HepG2 (cell line): ENCODE measurements around the gene ARHGEF40. TPM values are rescaled to one million over a fixed set of nuclear protein-coding genes. Genes with fewer than 3 reads are reported as not detected.

Source experiments
- AFF4 ChIP-seq: sonication (generic); formaldehyde crosslinking; IDR thresholded peaks from 2 replicates; pipeline ENCODE4 v1.4.0; 2020; ENCODE audit warnings: missing genetic modification reagents
- AGO2 ChIP-seq: fragments of 200-400 bp; formaldehyde crosslinking; optimal IDR thresholded peaks from 2 replicates; pipeline ENCODE3; 2017; ENCODE audit warnings: mild to moderate bottlenecking, low read depth, low read length, moderate library complexity
- EP300 ChIP-seq, 3 experiments: sonication (generic) in 1 of 3; formaldehyde crosslinking in 1 of 3; IDR thresholded peaks; 2 replicates each; pipeline versions ENCODE4 v1.5.1 to v1.6.1; 2011 to 2020; ENCODE audit warnings: low read depth in 2 of 3, low read length in 2 of 3, borderline replicate concordance in 1 of 3, improper control_type of control experiment in 1 of 3, mild to moderate bottlenecking in 1 of 3, missing genetic modification reagents in 1 of 3, moderate library complexity in 1 of 3
- HIC2 ChIP-seq: sonication (generic); formaldehyde crosslinking; IDR thresholded peaks from 2 replicates; pipeline ENCODE4 v1.9.0; 2022; ENCODE audit warnings: low read depth, missing genetic modification reagents
- HIVEP1 ChIP-seq: sonication (generic); formaldehyde crosslinking; IDR thresholded peaks from 2 replicates; pipeline ENCODE4 v1.4.0; 2020; ENCODE audit warnings: mild to moderate bottlenecking, missing genetic modification reagents
- IKZF1 ChIP-seq: fragments of 450-650 bp; IDR thresholded peaks from 2 replicates; pipeline ENCODE4 v1.7.1; 2016
- LCORL ChIP-seq, 2 experiments: fragments of 450-650 bp in 1 of 2; sonication (generic) in 1 of 2; formaldehyde crosslinking in 1 of 2; IDR thresholded peaks; 2 replicates each; pipeline versions ENCODE4 v1.5.0 to v1.6.1; 2017 to 2020; ENCODE audit warnings: antibody characterized with exemption in 1 of 2, missing genetic modification reagents in 1 of 2
- MYNN ChIP-seq: sonication (generic); formaldehyde crosslinking; IDR thresholded peaks from 2 replicates; pipeline ENCODE4 v1.4.0; 2020; ENCODE audit warnings: mild to moderate bottlenecking, low read depth, missing genetic modification reagents
- NCOR1 ChIP-seq: fragments of 200-600 bp; sonication (generic); IDR thresholded peaks from 2 replicates; pipeline ENCODE4 v1.7.0; 2017; ENCODE audit warnings: antibody characterized with exemption, low read length, borderline replicate concordance
- RBM39 ChIP-seq: fragments of 200-400 bp; formaldehyde crosslinking; IDR thresholded peaks from one replicate; pipeline ENCODE4 v1.6.1; 2018; ENCODE audit warnings: antibody characterized with exemption, mild to moderate bottlenecking, low read depth, low read length; ENCODE audit not compliant: poor library complexity, severe bottlenecking
- SIN3B ChIP-seq: fragments of 150-350 bp; IDR thresholded peaks from 2 replicates; pipeline ENCODE4 v1.6.1; 2014; ENCODE audit warnings: low read length
- TARDBP ChIP-seq: sonication (generic); formaldehyde crosslinking; IDR thresholded peaks from 2 replicates; pipeline ENCODE4 v1.8.0; 2022; ENCODE audit warnings: mild to moderate bottlenecking, missing genetic modification reagents
- TFE3 ChIP-seq: IDR thresholded peaks from 2 replicates; pipeline ENCODE4 v1.6.1; 2016
- TGIF2 ChIP-seq: IDR thresholded peaks from 2 replicates; pipeline ENCODE4 v1.6.1; 2016; ENCODE audit warnings: control low read depth, missing compliant biosample characterization
- ZBTB43 ChIP-seq: sonication (generic); formaldehyde crosslinking; conservative IDR thresholded peaks from 2 replicates; pipeline ENCODE4 v1.4.0; 2020; ENCODE audit warnings: missing genetic modification reagents
- ZNF614 ChIP-seq: IDR thresholded peaks from 2 replicates; pipeline ENCODE4 v1.6.1; 2018; ENCODE audit warnings: missing biosample characterization, missing genetic modification reagents, inconsistent platforms, borderline replicate concordance
- ZNF616 ChIP-seq: sonication (generic); formaldehyde crosslinking; IDR thresholded peaks from 2 replicates; pipeline ENCODE4 v1.5.0; 2020; ENCODE audit warnings: low read depth, mild to moderate bottlenecking, missing genetic modification reagents
- ZNF639 ChIP-seq: conservative IDR thresholded peaks from 2 replicates; pipeline ENCODE4 v1.6.1; 2018; ENCODE audit warnings: missing genetic modification reagents
- ZNF777 ChIP-seq: sonication (generic); formaldehyde crosslinking; IDR thresholded peaks from 2 replicates; pipeline ENCODE4 v1.4.0; 2020; ENCODE audit warnings: missing genetic modification reagents
- polyA plus RNA-seq, 8 experiments: library from polyadenylated mRNA; depleted of rRNA in 3 of 8; stranded (reverse) in 7 of 8; unstranded in 1 of 8; fragments of >200 nt; fragmentation: Illumina TruSeq in 4 of 8; extraction: Trizol in 4 of 8; gene quantifications; 2 replicates each; pipeline versions ENCODE4 v1.2.1 to v1.2.3, GENCODE V29; 2011 to 2016; ENCODE audit warnings: low read depth in 4 of 8, missing spikeins in 1 of 8, mixed read lengths in 1 of 8; ENCODE audit not compliant: insufficient read depth in 1 of 8
- total RNA-seq, 5 experiments: library from RNA; depleted of rRNA; stranded (reverse); fragments of >200 nt; fragmentation: Illumina TruSeq; extraction: Trizol; gene quantifications; 2 replicates each; pipeline ENCODE4 v1.2.3, GENCODE V29; 2016; ENCODE audit warnings: low read depth in 1 of 5

ARHGEF40 gene
- total and polyA plus RNA-seq, 2 of the 13 experiments (the other 11 are each of a cell fraction or from before 2014, with no cell fraction given): 28.1 to 78.1 TPM

- TF ChIP-seq ZNF616 (CRISPR knock-in tag): no peak
- no peak for TF ChIP-seq ZNF639
- TF ChIP-seq ZNF777: no peak; the same call in 1 of the 2 replicates
- TF ChIP-seq HIVEP1 (CRISPR knock-in tag): no peak
- no peak for TF ChIP-seq EP300 (IDR thresholded peaks at IDR 0.05; ENCODE audit: low read depth in 2 of 2, low read length in 2 of 2)
- TF ChIP-seq EP300 (CRISPR knock-in tag; IDR thresholded peaks at IDR 0.05; ENCODE audit: borderline replicate concordance): no peak
- TF ChIP-seq ZNF614 (CRISPR knock-in tag): no peak
- TF ChIP-seq TARDBP: no peak
- no peak for TF ChIP-seq RBM39
- TF ChIP-seq TGIF2 (CRISPR knock-in tag): no peak
- TF ChIP-seq HIC2 (CRISPR knock-in tag): no peak
- no peak for TF ChIP-seq SIN3B
- TF ChIP-seq TFE3 (CRISPR knock-in tag): no peak
- TF ChIP-seq IKZF1: no peak
- TF ChIP-seq NCOR1: no peak
- no peak for TF ChIP-seq ZBTB43 (CRISPR knock-in tag)
- TF ChIP-seq AFF4 (CRISPR knock-in tag): 0 out of 2 replicates have a peak, but pooled peaks have one; percentile 23
- no peak for TF ChIP-seq MYNN (CRISPR knock-in tag)
- TF ChIP-seq AGO2: no peak
- no peak for TF ChIP-seq LCORL (IDR thresholded peaks at IDR 0.05)
- no peak for TF ChIP-seq LCORL (CRISPR knock-in tag; IDR thresholded peaks at IDR 0.05)
These were observed at the start of gene ARHGEF40 (continued) for GRCh38 chr14:21070083-21070609.
